Smooth muscle cell (in vitro differentiated cells): ENCODE results near the gene SLFN13. TPM values are rescaled to one million over a fixed set of nuclear protein-coding genes. Genes with fewer than 3 reads are reported as not detected.
"Not testable (repeated sequence)": the region's sequence is repeated elsewhere in the genome, so short reads cannot be mapped to it uniquely, and the experiment has no call there.

Experiments used
- DNase-seq: peaks from one replicate; lab custom pipeline; 2025; ENCODE audit not compliant: unreplicated experiment; lab: John Stamatoyannopoulos, UW
- H2AFZ ChIP-seq: fragments of 200-600 bp; sonication (generic); 2 replicates; pipeline ENCODE4 v1.6.0; 2016; ENCODE audit warnings: antibody characterized with exemption, low read depth, mild to moderate bottlenecking
- H3F3A ChIP-seq: fragments of 200-600 bp; sonication (generic); 2 replicates; pipeline ENCODE4 v1.6.0; 2017; ENCODE audit warnings: antibody characterized with exemption, low read depth
- H3K27ac ChIP-seq: fragments of 200-600 bp; sonication (generic); 2 replicates; pipeline ENCODE4 v1.5.1; 2016; ENCODE audit warnings: low read depth, mild to moderate bottlenecking
- H3K27me3 ChIP-seq: fragments of 200-600 bp; sonication (generic); 2 replicates; pipeline ENCODE4 v1.6.1; 2016; ENCODE audit warnings: low read depth, mild to moderate bottlenecking
- H3K36me3 ChIP-seq: fragments of 200-600 bp; sonication (generic); 2 replicates; pipeline ENCODE4 v1.5.1; 2016; ENCODE audit warnings: low read depth
- H3K4me1 ChIP-seq: fragments of 200-600 bp; sonication (generic); 2 replicates; pipeline ENCODE4 v1.5.1; 2016; ENCODE audit warnings: low read depth
- H3K4me2 ChIP-seq: fragments of 200-600 bp; sonication (generic); 2 replicates; pipeline ENCODE4 v1.6.0; 2016; ENCODE audit warnings: mild to moderate bottlenecking
- H3K4me3 ChIP-seq: fragments of 200-600 bp; sonication (generic); 2 replicates; pipeline ENCODE4 v1.5.1; 2016; ENCODE audit warnings: mild to moderate bottlenecking
- H3K79me2 ChIP-seq: fragments of 200-600 bp; sonication (generic); 2 replicates; pipeline ENCODE4 v1.6.0; 2016; ENCODE audit warnings: low read depth, mild to moderate bottlenecking
- H3K9ac ChIP-seq: fragments of 200-600 bp; sonication (generic); 2 replicates; pipeline ENCODE4 v1.6.0; 2016; ENCODE audit warnings: low read depth
- H3K9me3 ChIP-seq: fragments of 200-600 bp; sonication (generic); replicated peaks from 2 replicates; pipeline ENCODE4 v1.5.1; 2016; ENCODE audit warnings: low read depth
- H4K20me1 ChIP-seq: fragments of 200-600 bp; sonication (generic); 2 replicates; pipeline ENCODE4 v1.6.0; 2016; ENCODE audit warnings: low read depth
- CTCF ChIP-seq: fragments of 200-600 bp; sonication (generic); IDR thresholded peaks from 2 replicates; pipeline ENCODE4 v1.5.1; 2017; ENCODE audit warnings: borderline replicate concordance, mild to moderate bottlenecking, antibody characterized with exemption; ENCODE audit not compliant: insufficient read depth, poor library complexity, severe bottlenecking
- WGBS: methylation state at CpG from one replicate; pipeline ENCODE4 v1.1.7; 2016; ENCODE audit warnings: low lambda C conversion rate; 5-methylcytosine and 5-hydroxymethylcytosine counted together
- polyA plus RNA-seq: library from polyadenylated mRNA; unstranded; fragments of >200 nt; fragmentation: Nextera tagmentation; extraction: Ambion mirVana; gene quantifications from 2 replicates; pipeline ENCODE4 v1.2.1, GENCODE V29; 2016
- total RNA-seq: library from RNA; depleted of rRNA; stranded (reverse); fragments of >200 nt; gene quantifications from 2 replicates; pipeline ENCODE4 v1.2.3, GENCODE V29; 2014

The SLFN13 gene
- total and polyA plus RNA-seq, 2 experiments from 2014 or later: 0.30 to 5.1 TPM

DNA sequence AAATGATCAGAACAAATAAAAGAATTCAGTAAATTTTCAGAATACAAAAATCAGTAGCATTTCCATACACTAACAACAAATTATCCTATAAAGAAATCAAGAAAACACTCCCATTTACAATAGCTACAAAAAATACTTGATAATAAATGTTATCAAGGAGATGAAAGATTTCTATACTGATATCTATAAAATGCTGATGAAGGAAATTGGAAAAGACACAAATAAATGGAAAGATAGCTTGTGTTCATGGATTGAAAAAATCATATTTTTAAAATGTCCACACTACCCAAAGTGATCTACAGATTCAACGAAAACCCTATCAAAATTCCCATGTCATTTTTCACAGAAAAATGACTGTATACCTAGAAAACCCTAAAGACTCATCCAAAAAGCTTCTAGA lies 34.3 kb downstream of the SLFN13 start:
- Histone ChIP-seq H3K4me1 (no peaks in the 10 kb centered on the region), H3K27me3 (no peaks in the 10 kb centered on the region), H4K20me1 (no peaks in the 10 kb centered on the region), H3K27ac (no peak overlapping the region), H3K4me2 (no peak overlapping the region), H3K36me3 (peaks cover 5% of the 10 kb centered on the region), H2AFZ (no peak overlapping the region), H3K4me3 (no peak overlapping the region), H3K79me2 (peaks cover 9% of the 10 kb centered on the region), H3K9ac (no peak overlapping the region), H3K9me3 (no peaks in the 10 kb centered on the region), H3F3A (no peaks in the 10 kb centered on the region)
- WGBS: 100% methylated on average over 1 of the region's 1 CpG
- TF ChIP-seq CTCF: no peak
- no peak for DNase-seq

DNA sequence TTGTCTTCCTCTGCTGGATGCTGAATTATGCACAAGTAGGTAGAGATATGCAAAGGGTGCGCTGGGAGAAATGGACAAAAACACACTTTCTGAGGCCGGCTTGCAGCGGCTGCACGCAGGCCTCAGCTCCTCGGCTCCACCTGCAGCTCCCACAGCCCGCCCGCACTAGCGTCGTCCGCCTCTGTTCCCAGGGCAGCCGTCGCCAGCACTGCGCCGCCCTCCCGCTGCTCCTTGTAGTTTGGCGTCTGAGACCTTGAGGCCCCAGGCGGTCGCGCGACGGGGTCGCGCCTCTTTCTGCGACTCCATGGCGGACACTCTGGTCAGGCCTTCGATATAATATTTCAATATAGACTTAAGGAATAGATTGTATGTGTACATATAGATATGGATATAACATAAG lies 41.0 kb downstream of the SLFN13 start:
- Histone ChIP-seq H3K27me3 (no peaks in the 10 kb centered on the region), H3K36me3 (peaks cover 4% of the 10 kb centered on the region), H4K20me1 (no peaks in the 10 kb centered on the region), H3K27ac (no peak overlapping the region), H3K79me2 (no peaks in the 10 kb centered on the region), H3F3A (no peaks in the 10 kb centered on the region), H2AFZ (no peak overlapping the region), H3K4me1 (no peaks in the 10 kb centered on the region), H3K4me3 (no peak overlapping the region), H3K4me2 (no peak overlapping the region), H3K9ac (no peak overlapping the region), H3K9me3 (no peaks in the 10 kb centered on the region)
- WGBS: 96% methylated on average over 26 of the region's 26 CpGs
- no peak for TF ChIP-seq CTCF
- no peak for DNase-seq

GRCh38 chr17:35406568-35406967 lies 42.0 kb downstream of the SLFN13 start:
- no peaks in the 10 kb centered on the region for H4K20me1 ChIP-seq
- no peaks in the 10 kb centered on the region for H3K27me3 ChIP-seq
- DNase-seq: no peak
- TF ChIP-seq CTCF: no peak
- WGBS: 88% methylated on average over 1 of the region's 1 CpG
- H3K9me3 ChIP-seq: no peaks in the 10 kb centered on the region
- H3K79me2 ChIP-seq: no peaks in the 10 kb centered on the region
- H3K4me3 ChIP-seq: no peak overlapping the region
- H3K36me3 ChIP-seq: peaks cover 4% of the 10 kb centered on the region
- no peak overlapping the region for H3K4me2 ChIP-seq
- no peaks in the 10 kb centered on the region for H3F3A ChIP-seq
- H3K9ac ChIP-seq: no peak overlapping the region
- no peak overlapping the region for H3K27ac ChIP-seq
- H2AFZ ChIP-seq: no peak overlapping the region
- no peaks in the 10 kb centered on the region for H3K4me1 ChIP-seq

- no peak for TF ChIP-seq CTCF
- no peaks in the 10 kb centered on the region for H3F3A ChIP-seq
- no peaks in the 10 kb centered on the region for H3K4me1 ChIP-seq
- no peak overlapping the region for H3K4me3 ChIP-seq
- DNase-seq: no peak
- no peak overlapping the region for H3K4me2 ChIP-seq
- no peak overlapping the region for H2AFZ ChIP-seq
- peaks cover 4% of the 10 kb centered on the region for H3K36me3 ChIP-seq
- H4K20me1 ChIP-seq: no peaks in the 10 kb centered on the region
- H3K27me3 ChIP-seq: no peaks in the 10 kb centered on the region
- no peaks in the 10 kb centered on the region for H3K9me3 ChIP-seq
- H3K79me2 ChIP-seq: no peaks in the 10 kb centered on the region
- H3K27ac ChIP-seq: no peak overlapping the region
- 83% methylated on average over 1 of the region's 1 CpG for WGBS
- H3K9ac ChIP-seq: no peak overlapping the region
These were observed 44.2 kb downstream of the SLFN13 start for GRCh38 chr17:35404360-35404759.

GRCh38 chr17:35393783-35394182 lies 54.8 kb downstream of the SLFN13 start:
- WGBS: 93% methylated on average over 13 of the region's 13 CpGs

More at GRCh38 chr17:35393783-35394182, 54.8 kb downstream of the SLFN13 start:
- not testable (repeated sequence) for H3F3A ChIP-seq, H3K4me1 ChIP-seq, H4K20me1 ChIP-seq, H3K27me3 ChIP-seq, DNase-seq, H3K27ac ChIP-seq, H3K9me3 ChIP-seq, H3K9ac ChIP-seq, H3K4me2 ChIP-seq, H3K36me3 ChIP-seq, H3K4me3 ChIP-seq, H3K79me2 ChIP-seq, H2AFZ ChIP-seq
